ENCODE measurements around the gene MSLN.

- TF ChIP-seq, protein P1, sequence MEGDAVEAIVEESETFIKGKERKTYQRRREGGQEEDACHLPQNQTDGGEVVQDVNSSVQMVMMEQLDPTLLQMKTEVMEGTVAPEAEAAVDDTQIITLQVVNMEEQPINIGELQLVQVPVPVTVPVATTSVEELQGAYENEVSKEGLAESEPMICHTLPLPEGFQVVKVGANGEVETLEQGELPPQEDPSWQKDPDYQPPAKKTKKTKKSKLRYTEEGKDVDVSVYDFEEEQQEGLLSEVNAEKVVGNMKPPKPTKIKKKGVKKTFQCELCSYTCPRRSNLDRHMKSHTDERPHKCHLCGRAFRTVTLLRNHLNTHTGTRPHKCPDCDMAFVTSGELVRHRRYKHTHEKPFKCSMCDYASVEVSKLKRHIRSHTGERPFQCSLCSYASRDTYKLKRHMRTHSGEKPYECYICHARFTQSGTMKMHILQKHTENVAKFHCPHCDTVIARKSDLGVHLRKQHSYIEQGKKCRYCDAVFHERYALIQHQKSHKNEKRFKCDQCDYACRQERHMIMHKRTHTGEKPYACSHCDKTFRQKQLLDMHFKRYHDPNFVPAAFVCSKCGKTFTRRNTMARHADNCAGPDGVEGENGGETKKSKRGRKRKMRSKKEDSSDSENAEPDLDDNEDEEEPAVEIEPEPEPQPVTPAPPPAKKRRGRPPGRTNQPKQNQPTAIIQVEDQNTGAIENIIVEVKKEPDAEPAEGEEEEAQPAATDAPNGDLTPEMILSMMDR (IDR thresholded peaks at IDR 0.05): peak; percentile 47 to 73 (median 64)
- no peak for TF ChIP-seq POLR2AphosphoS5 (IDR thresholded peaks at IDR 0.05)
These were observed 52.8 kb downstream of the MSLN start for GRCh38 chr16:813204-813915.

Data from upper lobe of left lung (tissue), 4 donors.